Karpas-422 (cell line): ENCODE measurements around the gene NEK10. TPM values are rescaled to one million over a fixed set of nuclear protein-coding genes. Genes with fewer than 3 reads are reported as not detected.

Experiments
- DNase-seq: peaks from one replicate; pipeline ENCODE4 v3.0.0-alpha.2; 2015
- H2AFZ ChIP-seq: fragments of 200-600 bp; sonication (generic); 2 replicates; pipeline ENCODE4 v1.6.1; 2014; ENCODE audit warnings: antibody characterized with exemption, low read length, mixed read lengths
- H3K27ac ChIP-seq: fragments of 200-600 bp; sonication (generic); 2 replicates; pipeline ENCODE4 v1.5.1; 2014; ENCODE audit warnings: mild to moderate bottlenecking, low read length, moderate library complexity
- H3K27me3 ChIP-seq: fragments of 200-600 bp; sonication (generic); 2 replicates; pipeline ENCODE4 v1.6.1; 2014; ENCODE audit warnings: low read length, mixed read lengths
- H3K36me3 ChIP-seq: fragments of 200-600 bp; sonication (generic); 2 replicates; pipeline ENCODE4 v1.6.1; 2014; ENCODE audit warnings: low read length, mixed read lengths; ENCODE audit not compliant: insufficient read depth
- H3K4me1 ChIP-seq: fragments of 200-600 bp; sonication (generic); 2 replicates; pipeline ENCODE4 v1.6.1; 2014; ENCODE audit warnings: mild to moderate bottlenecking, low read length, mixed read lengths
- H3K4me2 ChIP-seq: fragments of 200-600 bp; sonication (generic); 2 replicates; pipeline ENCODE4 v1.6.1; 2014; ENCODE audit warnings: low read length, low read depth, mild to moderate bottlenecking; ENCODE audit not compliant: poor library complexity, severe bottlenecking
- H3K4me3 ChIP-seq: fragments of 200-600 bp; sonication (generic); 2 replicates; pipeline ENCODE4 v1.5.1; 2014; ENCODE audit warnings: mild to moderate bottlenecking, antibody characterized with exemption, low read length, mixed read lengths
- H3K79me2 ChIP-seq: fragments of 200-600 bp; sonication (generic); 2 replicates; pipeline ENCODE4 v1.6.1; 2014; ENCODE audit warnings: mild to moderate bottlenecking, low read length, mixed read lengths
- H3K9ac ChIP-seq: fragments of 200-600 bp; sonication (generic); 2 replicates; pipeline ENCODE4 v1.6.0; 2014; ENCODE audit warnings: low read length
- H3K9me2 ChIP-seq: fragments of 200-600 bp; sonication (generic), shearing (Covaris generic); replicated peaks from 2 replicates; pipeline ENCODE4 v1.6.0; 2014; ENCODE audit warnings: mild to moderate bottlenecking, low read length, moderate library complexity; ENCODE audit not compliant: insufficient read depth
- H3K9me3 ChIP-seq: fragments of 300-700, 200-600 bp; sonication (generic); 2 replicates; pipeline ENCODE4 v1.6.1; 2014; ENCODE audit warnings: low read length, mixed read lengths
- H4K20me1 ChIP-seq: fragments of 200-600 bp; sonication (generic); 2 replicates; pipeline ENCODE4 v1.6.1; 2014; ENCODE audit warnings: mild to moderate bottlenecking, antibody characterized with exemption, low read length, low read depth; ENCODE audit not compliant: insufficient read depth
- total RNA-seq: library from RNA; depleted of rRNA; stranded (reverse); fragments of >200 nt; shearing (Covaris generic); gene quantifications from 2 replicates; pipeline ENCODE4 v1.2.3, GENCODE V29; 2014; ENCODE audit warnings: low replicate concordance

Gene NEK10
- total RNA-seq, 1 experiment from 2014 or later = 0.34 TPM

- Histone ChIP-seq H3K4me1 (no peaks in the 10 kb centered on the region), H3K9ac (no peak overlapping the region), H3K27ac (no peak overlapping the region), H3K9me2 (no peaks in the 10 kb centered on the region), H2AFZ (no peak overlapping the region), H4K20me1 (no peaks in the 10 kb centered on the region), H3K79me2 (no peaks in the 10 kb centered on the region), H3K4me3 (no peak overlapping the region), H3K9me3 (no peaks in the 10 kb centered on the region), H3K4me2 (no peak overlapping the region), H3K27me3 (no peaks in the 10 kb centered on the region), H3K36me3 (no peaks in the 10 kb centered on the region)
- DNase-seq = no peak
Measured at GRCh38 chr3:27127879-27128278, 241.3 kb downstream of the NEK10 start.

GRCh38 chr3:27127195-27127594 lies 242.0 kb downstream of the NEK10 start:
- H3K9me2 ChIP-seq = no peaks in the 10 kb centered on the region
- H3K4me1 ChIP-seq = no peaks in the 10 kb centered on the region
- no peak overlapping the region for H2AFZ ChIP-seq
- DNase-seq = no peak
- no peaks in the 10 kb centered on the region for H3K27me3 ChIP-seq
- no peaks in the 10 kb centered on the region for H3K9me3 ChIP-seq
- H4K20me1 ChIP-seq = no peaks in the 10 kb centered on the region
- no peak overlapping the region for H3K9ac ChIP-seq
- no peak overlapping the region for H3K4me3 ChIP-seq
- H3K36me3 ChIP-seq = no peaks in the 10 kb centered on the region
- no peak overlapping the region for H3K4me2 ChIP-seq
- H3K27ac ChIP-seq = no peak overlapping the region
- no peaks in the 10 kb centered on the region for H3K79me2 ChIP-seq

DNA sequence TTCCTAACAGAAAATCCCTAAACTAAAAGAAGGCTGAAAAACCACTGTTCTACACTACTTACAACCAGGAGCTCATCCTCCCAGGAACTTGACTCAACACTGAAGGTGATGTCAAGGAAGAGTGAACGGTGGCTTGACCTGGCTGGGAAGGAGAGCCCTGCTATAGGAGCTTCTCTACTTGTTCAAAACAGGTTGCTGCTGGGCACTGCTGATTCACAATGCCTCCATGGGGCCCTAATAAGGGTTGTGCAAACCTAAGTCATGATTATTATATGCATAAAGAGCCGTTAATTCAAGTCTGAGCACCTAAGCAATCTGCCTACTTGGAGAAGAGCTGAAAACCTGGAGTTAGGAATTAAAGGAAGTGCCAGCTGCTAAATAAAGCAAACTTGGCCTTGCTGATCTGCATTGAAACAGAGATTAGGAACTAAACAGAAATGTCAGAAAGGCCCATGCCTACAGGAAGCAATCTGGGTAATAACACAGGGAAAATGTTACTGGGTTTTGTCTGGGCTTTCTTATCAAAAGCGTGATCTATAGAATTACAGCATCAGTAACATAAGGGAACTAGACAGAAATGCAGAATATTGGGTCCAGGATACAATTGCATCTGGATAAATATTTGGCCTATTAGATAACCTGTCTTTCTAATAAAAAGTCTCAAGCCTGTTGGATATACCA lies 243.2 kb downstream of the NEK10 start:
- H3K4me3 ChIP-seq = no peak overlapping the region

GRCh38 chr3:27119639-27120038 lies 249.5 kb downstream of the NEK10 start:
- no peak overlapping the region for H3K4me2 ChIP-seq
- H3K9me3 ChIP-seq = no peaks in the 10 kb centered on the region
- no peaks in the 10 kb centered on the region for H4K20me1 ChIP-seq
- H3K27me3 ChIP-seq = no peaks in the 10 kb centered on the region
- H3K9ac ChIP-seq = no peak overlapping the region
- H3K79me2 ChIP-seq = no peaks in the 10 kb centered on the region
- no peak overlapping the region for H3K27ac ChIP-seq
- H3K36me3 ChIP-seq = no peaks in the 10 kb centered on the region
- no peaks in the 10 kb centered on the region for H3K4me1 ChIP-seq
- H2AFZ ChIP-seq = no peak overlapping the region
- H3K4me3 ChIP-seq = no peak overlapping the region
- H3K9me2 ChIP-seq = no peaks in the 10 kb centered on the region
- no peak for DNase-seq

More for the DNA sequence above, 243.2 kb downstream of the NEK10 start:
- H3K9me2 ChIP-seq = no peaks in the 10 kb centered on the region
- H3K9ac ChIP-seq = no peak overlapping the region
- no peaks in the 10 kb centered on the region for H4K20me1 ChIP-seq
- H2AFZ ChIP-seq = no peak overlapping the region
- H3K4me2 ChIP-seq = no peak overlapping the region
- H3K4me1 ChIP-seq = no peaks in the 10 kb centered on the region
- no peaks in the 10 kb centered on the region for H3K27me3 ChIP-seq
- no peak for DNase-seq
- H3K36me3 ChIP-seq = no peaks in the 10 kb centered on the region
- H3K9me3 ChIP-seq = no peaks in the 10 kb centered on the region
- H3K27ac ChIP-seq = no peak overlapping the region
- no peaks in the 10 kb centered on the region for H3K79me2 ChIP-seq

- no peaks in the 10 kb centered on the region for H3K9me3 ChIP-seq
- no peak overlapping the region for H3K27ac ChIP-seq
- no peaks in the 10 kb centered on the region for H3K4me1 ChIP-seq
- no peaks in the 10 kb centered on the region for H3K36me3 ChIP-seq
- H3K4me3 ChIP-seq = no peak overlapping the region
- no peak overlapping the region for H2AFZ ChIP-seq
- no peaks in the 10 kb centered on the region for H3K9me2 ChIP-seq
- no peak overlapping the region for H3K4me2 ChIP-seq
- no peaks in the 10 kb centered on the region for H3K79me2 ChIP-seq
- H4K20me1 ChIP-seq = no peaks in the 10 kb centered on the region
- no peak for DNase-seq
- H3K9ac ChIP-seq = no peak overlapping the region
- no peaks in the 10 kb centered on the region for H3K27me3 ChIP-seq
Measured at GRCh38 chr3:27115352-27115751, 253.8 kb downstream of the NEK10 start.

DNA sequence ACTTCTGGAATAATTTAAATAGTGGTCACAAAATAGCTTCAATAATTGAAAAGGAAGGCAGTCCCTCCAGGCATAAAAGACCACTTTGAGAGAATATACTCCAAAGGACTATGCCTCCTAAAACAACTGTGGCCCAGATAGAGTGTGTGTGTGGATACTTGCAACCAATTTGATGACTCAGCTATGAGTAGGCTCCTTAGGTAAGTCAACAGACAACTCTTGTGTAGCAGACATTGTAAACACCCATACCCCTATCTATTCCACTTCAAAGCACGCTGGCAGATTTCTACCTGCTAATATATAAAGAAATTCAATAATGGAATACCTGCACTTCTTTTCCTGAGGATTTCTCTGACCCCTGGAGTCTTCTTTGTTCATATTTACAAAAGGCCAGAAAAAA lies 254.5 kb downstream of the NEK10 start:
- Histone ChIP-seq H3K9ac (no peak overlapping the region), H3K79me2 (no peaks in the 10 kb centered on the region), H2AFZ (no peak overlapping the region), H3K27me3 (no peaks in the 10 kb centered on the region), H4K20me1 (no peaks in the 10 kb centered on the region), H3K9me2 (no peaks in the 10 kb centered on the region), H3K4me1 (no peaks in the 10 kb centered on the region), H3K9me3 (no peaks in the 10 kb centered on the region), H3K27ac (no peak overlapping the region), H3K36me3 (no peaks in the 10 kb centered on the region), H3K4me2 (no peak overlapping the region), H3K4me3 (no peak overlapping the region)
- DNase-seq = no peak

DNA sequence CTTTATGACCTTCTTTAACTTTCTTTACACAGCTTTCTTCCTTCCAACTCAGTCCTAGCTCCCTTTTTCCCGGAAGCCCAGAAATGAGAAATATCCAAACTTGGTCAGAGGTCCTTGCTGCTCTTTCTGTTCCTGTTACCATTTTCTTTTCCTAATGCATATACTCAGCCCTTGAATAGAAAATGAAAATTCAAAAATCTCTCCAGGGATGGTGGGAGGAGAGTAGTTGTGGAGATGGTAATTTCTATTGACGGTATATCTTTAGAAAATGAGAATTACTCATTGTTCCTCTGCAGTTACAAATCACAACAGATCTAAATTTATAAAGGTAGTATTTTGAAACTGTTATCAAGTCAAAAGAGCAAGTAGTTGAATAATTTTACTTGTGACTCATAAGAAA lies 255.1 kb downstream of the NEK10 start:
- no peaks in the 10 kb centered on the region for H3K9me3 ChIP-seq
- DNase-seq = no peak
- no peaks in the 10 kb centered on the region for H3K27me3 ChIP-seq
- no peak overlapping the region for H3K27ac ChIP-seq
- H3K36me3 ChIP-seq = no peaks in the 10 kb centered on the region
- no peaks in the 10 kb centered on the region for H4K20me1 ChIP-seq
- H2AFZ ChIP-seq = no peak overlapping the region
- no peak overlapping the region for H3K4me3 ChIP-seq
- no peaks in the 10 kb centered on the region for H3K9me2 ChIP-seq
- no peak overlapping the region for H3K4me2 ChIP-seq
- H3K4me1 ChIP-seq = no peaks in the 10 kb centered on the region
- no peak overlapping the region for H3K9ac ChIP-seq
- no peaks in the 10 kb centered on the region for H3K79me2 ChIP-seq

DNA sequence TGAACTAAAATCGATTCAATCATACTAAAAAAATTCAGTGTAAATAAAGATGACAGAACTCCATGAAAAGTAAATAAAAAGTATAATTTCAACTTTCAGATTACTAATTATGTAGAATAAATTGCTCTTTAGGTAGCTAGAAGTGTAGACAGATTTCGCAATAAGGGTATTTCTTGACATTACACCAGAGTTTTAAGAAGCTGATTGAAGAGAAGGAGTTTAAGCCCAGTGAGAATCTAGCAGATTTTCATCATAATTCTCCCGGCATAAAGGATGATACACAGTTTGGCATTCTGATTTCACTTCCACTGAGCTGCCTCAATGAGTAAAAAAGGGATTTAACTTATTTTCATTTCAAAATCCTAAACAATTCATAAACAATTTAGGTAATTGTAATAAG lies 259.2 kb downstream of the NEK10 start:
- no peaks in the 10 kb centered on the region for H3K4me1 ChIP-seq
- H3K9ac ChIP-seq = no peak overlapping the region
- no peaks in the 10 kb centered on the region for H3K9me3 ChIP-seq
- no peak overlapping the region for H3K4me2 ChIP-seq
- no peak overlapping the region for H3K4me3 ChIP-seq
- no peaks in the 10 kb centered on the region for H3K79me2 ChIP-seq
- no peak overlapping the region for H2AFZ ChIP-seq
- DNase-seq = no peak
- H3K36me3 ChIP-seq = no peaks in the 10 kb centered on the region
- H3K27ac ChIP-seq = no peak overlapping the region
- H3K27me3 ChIP-seq = no peaks in the 10 kb centered on the region
- H4K20me1 ChIP-seq = no peaks in the 10 kb centered on the region
- no peaks in the 10 kb centered on the region for H3K9me2 ChIP-seq
